Esophagus muscularis mucosa (tissue), 4 donors: ENCODE data around the gene ZSWIM2.

Source experiments
- EP300 ChIP-seq: sonication (generic); formaldehyde crosslinking; IDR thresholded peaks from one replicate; pipeline ENCODE4 v1.6.1; 2017; ENCODE audit warnings: antibody characterized with exemption
- POLR2A ChIP-seq: fragments of 450-650 bp; IDR thresholded peaks from one replicate; pipeline ENCODE4 v1.6.1; 2017; ENCODE audit warnings: antibody characterized with exemption, moderate library complexity, mild to moderate bottlenecking, low read depth
- POLR2AphosphoS5 ChIP-seq, 2 donors: sonication (generic); formaldehyde crosslinking; IDR thresholded peaks; one replicate each; pipeline ENCODE4 v1.6.1; 2017; ENCODE audit warnings: antibody characterized with exemption in 2 of 2
- TF ChIP-seq, protein P1 (sequence below), 3 experiments: fragments of 200-600 bp in 2 of 3; fragments of 450-650 bp in 1 of 3; sonication (generic) in 2 of 3; IDR thresholded peaks; one replicate each; pipeline ENCODE4 v1.5.1; 2017 to 2019; ENCODE audit warnings: antibody characterized with exemption in 3 of 3, mild to moderate bottlenecking in 2 of 3, moderate library complexity in 1 of 3

DNA sequence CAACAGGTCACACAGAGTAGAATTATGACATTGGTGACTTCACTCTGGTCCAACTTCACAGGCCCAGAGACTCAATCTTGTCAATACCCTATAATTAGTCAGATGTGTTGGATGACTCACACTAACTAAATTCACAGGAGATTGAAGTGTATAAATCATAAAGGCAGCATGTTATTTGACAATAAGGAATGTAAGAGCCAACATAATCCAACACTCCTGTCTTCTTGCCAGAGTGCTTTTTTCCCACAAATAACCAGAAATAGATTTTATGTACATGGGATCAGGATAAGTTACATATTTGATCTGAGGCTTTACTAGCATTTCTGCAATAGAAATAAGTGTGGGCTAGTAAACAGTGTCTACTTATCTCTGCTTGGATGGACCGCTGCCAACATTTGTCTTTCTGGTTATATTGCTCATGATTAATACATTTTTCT, 42.2 kb upstream of the ZSWIM2 start:
- TF ChIP-seq, protein P1, sequence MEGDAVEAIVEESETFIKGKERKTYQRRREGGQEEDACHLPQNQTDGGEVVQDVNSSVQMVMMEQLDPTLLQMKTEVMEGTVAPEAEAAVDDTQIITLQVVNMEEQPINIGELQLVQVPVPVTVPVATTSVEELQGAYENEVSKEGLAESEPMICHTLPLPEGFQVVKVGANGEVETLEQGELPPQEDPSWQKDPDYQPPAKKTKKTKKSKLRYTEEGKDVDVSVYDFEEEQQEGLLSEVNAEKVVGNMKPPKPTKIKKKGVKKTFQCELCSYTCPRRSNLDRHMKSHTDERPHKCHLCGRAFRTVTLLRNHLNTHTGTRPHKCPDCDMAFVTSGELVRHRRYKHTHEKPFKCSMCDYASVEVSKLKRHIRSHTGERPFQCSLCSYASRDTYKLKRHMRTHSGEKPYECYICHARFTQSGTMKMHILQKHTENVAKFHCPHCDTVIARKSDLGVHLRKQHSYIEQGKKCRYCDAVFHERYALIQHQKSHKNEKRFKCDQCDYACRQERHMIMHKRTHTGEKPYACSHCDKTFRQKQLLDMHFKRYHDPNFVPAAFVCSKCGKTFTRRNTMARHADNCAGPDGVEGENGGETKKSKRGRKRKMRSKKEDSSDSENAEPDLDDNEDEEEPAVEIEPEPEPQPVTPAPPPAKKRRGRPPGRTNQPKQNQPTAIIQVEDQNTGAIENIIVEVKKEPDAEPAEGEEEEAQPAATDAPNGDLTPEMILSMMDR (IDR thresholded peaks at IDR 0.05), result no peak
- no peak for TF ChIP-seq POLR2A
- TF ChIP-seq POLR2AphosphoS5 (IDR thresholded peaks at IDR 0.05), result no peak
- TF ChIP-seq EP300, result no peak
